Measurements from ENCODE around the gene CLDND2. TPM values are rescaled to one million over a fixed set of nuclear protein-coding genes. Genes with fewer than 3 reads are reported as not detected.

CLDND2 gene
- total and polyA plus RNA-seq, 2 of the 8 experiments (the other 6 are each of a cell fraction or from before 2014, with no cell fraction given) = 0.21 to 0.56 TPM

GRCh38 chr19:51317376-51317775, 51.4 kb downstream of the CLDND2 start (continued):
- TF ChIP-seq CHD7 (IDR thresholded peaks at IDR 0.05; ENCODE audit: insufficient replicate concordance, low read length) (no peak), TBP (IDR thresholded peaks at IDR 0.05; ENCODE audit: low read depth, low read length) (no peak), CHD2 (IDR thresholded peaks at IDR 0.05; ENCODE audit: low read length) (no peak), BACH1 (IDR thresholded peaks at IDR 0.05; ENCODE audit: low read length) (no peak)
- TF ChIP-seq, protein P1, sequence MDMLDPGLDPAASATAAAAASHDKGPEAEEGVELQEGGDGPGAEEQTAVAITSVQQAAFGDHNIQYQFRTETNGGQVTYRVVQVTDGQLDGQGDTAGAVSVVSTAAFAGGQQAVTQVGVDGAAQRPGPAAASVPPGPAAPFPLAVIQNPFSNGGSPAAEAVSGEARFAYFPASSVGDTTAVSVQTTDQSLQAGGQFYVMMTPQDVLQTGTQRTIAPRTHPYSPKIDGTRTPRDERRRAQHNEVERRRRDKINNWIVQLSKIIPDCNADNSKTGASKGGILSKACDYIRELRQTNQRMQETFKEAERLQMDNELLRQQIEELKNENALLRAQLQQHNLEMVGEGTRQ (IDR thresholded peaks at IDR 0.05; ENCODE audit: low read length) = no peak

Measured in H1 (cell line).